Immature natural killer cell (primary cell): ENCODE data around the gene SP100. TPM values are rescaled to one million over a fixed set of nuclear protein-coding genes. Genes with fewer than 3 reads are reported as not detected.

Source experiments
- DNase-seq, 3 donors: peaks; one replicate each; pipeline ENCODE4 v3.0.0; 2022; ENCODE audit warnings: mixed read lengths in 1 of 3
- H3K27ac Mint-ChIP-seq, 6 donors: one replicate each; pipeline ENCODE4 v1.8.0; 2020; ENCODE audit warnings: mixed read lengths in 6 of 6, mild to moderate bottlenecking in 5 of 6, inconsistent platforms in 4 of 6, moderate library complexity in 3 of 6
- H3K27me3 Mint-ChIP-seq, 3 donors: one replicate each; pipeline ENCODE4 v1.8.0; 2020 to 2021; ENCODE audit warnings: low read depth in 3 of 3, mild to moderate bottlenecking in 3 of 3, mixed read lengths in 3 of 3, moderate library complexity in 3 of 3, inconsistent platforms in 1 of 3
- H3K36me3 Mint-ChIP-seq, 3 donors: one replicate each; pipeline ENCODE4 v1.8.0; 2020; ENCODE audit warnings: mixed read lengths in 3 of 3, inconsistent platforms in 2 of 3, mild to moderate bottlenecking in 2 of 3
- H3K4me1 Mint-ChIP-seq, 2 donors: one replicate each; pipeline ENCODE4 v1.8.0; 2020; ENCODE audit warnings: inconsistent platforms in 2 of 2, mild to moderate bottlenecking in 2 of 2, mixed read lengths in 2 of 2, moderate library complexity in 1 of 2
- H3K4me3 Mint-ChIP-seq, 5 donors: one replicate each; pipeline ENCODE4 v1.8.0; 2020; ENCODE audit warnings: mild to moderate bottlenecking in 5 of 5, mixed read lengths in 5 of 5, inconsistent platforms in 3 of 5, moderate library complexity in 3 of 5
- H3K9me3 Mint-ChIP-seq, 6 donors: one replicate each; pipeline ENCODE4 v1.8.0; 2020; ENCODE audit warnings: mild to moderate bottlenecking in 6 of 6, mixed read lengths in 6 of 6, inconsistent platforms in 4 of 6, moderate library complexity in 3 of 6
- polyA plus RNA-seq, 3 donors: library from polyadenylated mRNA; unstranded; fragments of 300-500 nt; fragmentation: Illumina TruSeq; gene quantifications; one replicate each; pipeline ENCODE4 v1.2.3, GENCODE V29; 2021

SP100 gene
- polyA plus RNA-seq, 3 donors from 2014 or later, result 85.8 to 221 (median 94.5) TPM

- peaks cover 0 to 2% (median 0%) of the 10 kb centered on the region in 3 donors for H3K27me3 Mint-ChIP-seq
- DNase-seq, result no peak
- no peak overlapping the region for H3K27ac Mint-ChIP-seq
- peaks cover 0 to 16% (median 7%) of the 10 kb centered on the region in 3 donors for H3K36me3 Mint-ChIP-seq
- H3K4me1 Mint-ChIP-seq, result peaks cover 33 to 47% of the 10 kb centered on the region in 2 donors
- H3K4me3 Mint-ChIP-seq, result no peak overlapping the region
- H3K9me3 Mint-ChIP-seq, result no peaks in the 10 kb centered on the region
Observed at GRCh38 chr2:230589025-230589424, 173.0 kb downstream of the SP100 start.

GRCh38 chr2:230589497-230590015, 173.6 kb downstream of the SP100 start:
- peak overlapping the region in 2 of 5 donors; percentile 20 to 47 for H3K4me3 Mint-ChIP-seq
- H3K27ac Mint-ChIP-seq, result peak overlapping the region; percentile 14 to 82 (median 65)
- H3K9me3 Mint-ChIP-seq, result no peaks in the 10 kb centered on the region
- H3K36me3 Mint-ChIP-seq, result peaks cover 0 to 16% (median 7%) of the 10 kb centered on the region in 3 donors
- no peak for DNase-seq
- peaks cover 37 to 52% of the 10 kb centered on the region in 2 donors for H3K4me1 Mint-ChIP-seq
- peaks cover 0 to under 1% (median under 1%) of the 10 kb centered on the region in 3 donors for H3K27me3 Mint-ChIP-seq

- Mint-ChIP-seq H3K4me1 (peaks cover 41 to 56% of the 10 kb centered on the region in 2 donors), H3K27ac (peak overlapping the region in 1 of 6 donors; percentile 16), H3K36me3 (peaks cover 0 to 16% (median 7%) of the 10 kb centered on the region in 3 donors), H3K9me3 (peaks cover 0 to under 1% (median 0%) of the 10 kb centered on the region in 6 donors), H3K27me3 (peaks cover 0 to 2% (median 0%) of the 10 kb centered on the region in 3 donors), H3K4me3 (peak overlapping the region in 1 of 5 donors; percentile 3)
- DNase-seq, result no peak
Observed at GRCh38 chr2:230590333-230590732, 174.3 kb downstream of the SP100 start.

GRCh38 chr2:230591850-230592249, 175.8 kb downstream of the SP100 start:
- Mint-ChIP-seq H3K9me3 (peaks cover 0 to 4% (median 0%) of the 10 kb centered on the region in 6 donors), H3K4me1 (peaks cover 41 to 56% of the 10 kb centered on the region in 2 donors), H3K36me3 (peaks cover 0 to 16% (median 7%) of the 10 kb centered on the region in 3 donors), H3K4me3 (peak overlapping the region in 2 of 5 donors; percentile 15 to 76), H3K27ac (peak overlapping the region in 3 of 6 donors; percentile 55 to 86 (median 84)), H3K27me3 (peaks cover 0 to 2% (median 0%) of the 10 kb centered on the region in 3 donors)
- no peak for DNase-seq

GRCh38 chr2:230592775-230593174, 176.8 kb downstream of the SP100 start:
- Mint-ChIP-seq H3K27me3 (peaks cover 0 to 2% (median 0%) of the 10 kb centered on the region in 3 donors), H3K9me3 (peaks cover 0 to 4% (median 0%) of the 10 kb centered on the region in 6 donors), H3K4me3 (peak overlapping the region in 3 of 5 donors; percentile 69 to 76 (median 69)), H3K4me1 (peaks cover 44 to 63% of the 10 kb centered on the region in 2 donors), H3K27ac (peak overlapping the region in 5 of 6 donors; percentile 55 to 86 (median 81)), H3K36me3 (peaks cover 0 to 16% (median 7%) of the 10 kb centered on the region in 3 donors)
- no peak for DNase-seq

Other genes with a start within 250 kb of the SP100 start
- gene SP110, start 196.2 kb upstream of the SP100 start, polyA plus RNA-seq, result 10 to 100 TPM; 49.0 to 97.9 (median 60.5) TPM
- gene SP140, start 190.5 kb upstream of the SP100 start, polyA plus RNA-seq, result 10 to 100 TPM; 17.2 to 34.6 (median 19.3) TPM
- gene SP140L, start 89.0 kb upstream of the SP100 start, polyA plus RNA-seq, result 10 to 100 TPM; 13.5 to 26.4 (median 14.4) TPM